NCI-H128 (cell line): ENCODE measurements around the gene SUPT3H.

Experiments
- DNase-seq: peaks from one replicate; lab custom pipeline; 2025; ENCODE audit not compliant: unreplicated experiment; lab: John Stamatoyannopoulos, UW

SUPT3H gene

DNA sequence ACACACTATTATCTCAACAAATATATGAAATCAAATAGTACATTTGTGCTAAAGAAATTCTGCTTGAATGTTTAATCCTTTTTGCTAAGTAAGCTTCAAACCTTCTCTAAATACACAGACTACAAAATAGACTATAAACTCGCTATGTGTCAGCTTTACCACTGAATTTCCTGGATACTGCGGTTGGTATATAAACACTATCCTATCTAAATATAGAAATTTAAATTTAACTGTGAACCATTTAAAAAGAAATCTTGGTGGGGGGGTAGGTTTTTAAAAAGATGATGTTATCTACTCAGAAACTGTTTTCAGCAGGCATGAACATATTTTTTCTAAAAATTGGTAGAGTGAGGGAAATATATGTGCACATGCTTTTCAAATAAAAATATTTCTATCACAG is 356.1 kb downstream of the SUPT3H start:
- DNase-seq = no peak

GRCh38 chr6:45012687-45013086 is 365.0 kb downstream of the SUPT3H start:
- no peak for DNase-seq

GRCh38 chr6:45009576-45009975 is 368.2 kb downstream of the SUPT3H start:
- no peak for DNase-seq

DNA sequence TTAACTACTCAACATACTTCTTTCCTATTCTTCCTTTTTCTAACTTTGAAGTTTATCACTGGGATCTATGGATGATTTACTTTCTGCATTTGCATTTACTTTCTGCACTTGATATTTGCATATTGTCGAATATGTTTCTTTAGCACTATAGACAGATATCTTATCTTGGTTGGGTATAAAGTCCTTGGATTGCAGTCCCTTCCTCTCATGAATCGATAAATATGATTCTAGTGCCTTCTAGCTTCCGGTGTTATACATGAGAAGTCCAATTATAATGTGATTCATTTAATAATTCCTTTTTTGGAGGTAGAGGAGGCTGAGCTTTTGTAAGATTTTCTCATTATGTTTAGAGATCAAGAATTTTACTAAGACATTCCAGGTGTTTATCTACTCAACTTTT is 370.8 kb downstream of the SUPT3H start:
- no peak for DNase-seq

- no peak for DNase-seq
Observed at GRCh38 chr6:45003961-45004360, 373.8 kb downstream of the SUPT3H start.

GRCh38 chr6:45003387-45003786 is 374.3 kb downstream of the SUPT3H start:
- no peak for DNase-seq

DNA sequence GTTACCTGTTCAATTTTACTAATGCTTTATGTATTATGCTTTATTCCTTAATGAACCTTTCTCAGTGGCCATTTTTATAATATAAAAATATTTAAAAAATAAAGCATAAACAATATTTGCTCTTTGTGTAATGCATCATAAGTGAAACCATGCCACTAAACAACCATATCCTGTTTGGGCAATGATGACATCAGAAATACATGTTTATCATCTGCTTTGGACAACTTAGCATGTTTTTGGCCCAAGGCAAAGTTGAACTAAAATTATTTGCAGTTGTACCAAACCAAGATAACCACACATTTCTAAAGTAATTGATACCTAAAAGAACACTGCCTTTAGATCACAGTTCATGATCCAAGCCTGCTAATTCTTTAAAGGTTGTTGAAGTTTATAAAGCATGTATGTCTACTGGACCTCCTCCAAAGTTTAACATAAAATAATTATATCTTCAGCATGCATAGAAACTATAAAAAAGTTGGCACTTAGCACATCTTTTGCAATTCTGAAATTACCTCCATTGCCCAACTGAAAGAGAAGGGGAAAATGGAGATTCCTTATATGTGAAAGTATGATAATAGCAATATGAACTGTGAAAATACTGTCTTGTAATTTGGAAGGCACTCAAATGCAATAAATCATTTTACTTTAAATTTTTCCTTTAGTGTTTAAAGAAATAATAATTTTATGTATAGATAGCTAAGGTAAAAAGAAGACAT is 375.2 kb downstream of the SUPT3H start:
- no peak for DNase-seq

- no peak for DNase-seq
Observed at GRCh38 chr6:45001663-45002062, 376.1 kb downstream of the SUPT3H start.

- no peak for DNase-seq
Observed at GRCh38 chr6:45000833-45001232, 376.9 kb downstream of the SUPT3H start.

DNA sequence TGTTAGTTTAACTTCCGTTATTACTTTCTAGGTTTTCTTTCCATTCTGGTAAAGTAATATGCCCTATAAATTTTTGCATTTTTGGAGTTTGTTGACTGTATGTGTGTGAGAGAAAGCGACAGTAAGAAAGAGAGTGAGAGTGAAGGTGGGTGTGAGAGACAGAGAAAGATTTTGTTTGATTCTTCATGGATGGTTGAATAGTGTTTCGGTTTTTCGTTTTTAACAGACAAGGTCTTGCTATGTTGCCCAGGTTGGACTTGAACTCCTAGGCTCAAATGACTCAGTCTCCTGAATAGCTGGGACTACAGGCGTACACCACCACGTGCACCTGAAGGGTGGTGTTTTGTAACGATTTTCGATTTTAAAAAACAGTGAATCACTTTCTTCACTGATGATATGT is 378.7 kb downstream of the SUPT3H start:
- no peak for DNase-seq

DNA sequence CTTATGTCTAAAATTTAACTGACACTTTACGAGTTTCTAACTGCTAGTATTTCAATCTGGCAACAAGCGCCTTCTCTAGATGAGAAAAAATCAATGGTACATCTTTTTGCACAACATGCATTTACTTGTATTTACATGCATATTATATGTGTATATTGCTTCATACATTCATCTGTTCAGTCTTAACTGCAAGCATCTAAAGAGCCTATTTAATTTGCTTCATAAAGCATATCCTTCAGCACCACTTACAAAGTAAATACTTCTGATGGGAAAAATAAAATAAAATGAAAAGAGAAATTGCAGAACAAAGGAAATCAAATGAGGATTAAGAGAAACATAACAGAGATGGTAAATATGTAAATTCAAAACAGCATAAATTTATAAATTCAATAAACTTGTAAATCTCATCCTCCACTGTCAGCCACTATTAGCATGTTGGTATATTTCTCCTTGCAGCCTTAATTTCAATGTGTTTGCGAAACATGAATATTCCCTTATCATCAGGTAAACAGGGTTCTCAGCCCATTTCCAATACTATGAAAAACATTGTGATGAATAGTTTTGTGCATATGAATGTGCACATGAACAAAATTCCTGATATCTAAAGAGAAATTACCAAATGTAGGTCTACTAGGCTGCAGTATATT is 382.1 kb downstream of the SUPT3H start:
- DNase-seq = no peak

GRCh38 chr6:44989391-44989790 is 388.3 kb downstream of the SUPT3H start:
- DNase-seq = no peak

DNA sequence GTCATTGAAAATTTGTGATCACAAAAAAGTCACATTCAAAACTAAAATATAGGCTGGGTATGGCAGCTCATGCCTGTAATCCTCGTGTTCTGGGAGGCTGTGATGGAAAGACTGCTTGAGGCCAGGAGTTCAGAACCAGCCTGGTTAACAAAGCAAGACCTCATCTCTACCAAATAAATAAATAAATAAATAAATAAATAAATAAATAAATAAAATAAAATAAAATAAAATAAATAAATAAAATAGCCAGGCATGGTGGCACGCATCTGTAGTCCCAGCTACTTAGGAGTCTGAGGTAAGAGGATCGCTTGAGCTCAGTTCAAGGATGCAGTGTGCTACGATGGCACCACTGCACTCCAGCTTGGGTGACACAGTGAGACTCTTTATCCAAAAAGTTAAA is 392.7 kb downstream of the SUPT3H start:
- no peak for DNase-seq

GRCh38 chr6:44983467-44984365 is 394.0 kb downstream of the SUPT3H start:
- DNase-seq = no peak

DNA sequence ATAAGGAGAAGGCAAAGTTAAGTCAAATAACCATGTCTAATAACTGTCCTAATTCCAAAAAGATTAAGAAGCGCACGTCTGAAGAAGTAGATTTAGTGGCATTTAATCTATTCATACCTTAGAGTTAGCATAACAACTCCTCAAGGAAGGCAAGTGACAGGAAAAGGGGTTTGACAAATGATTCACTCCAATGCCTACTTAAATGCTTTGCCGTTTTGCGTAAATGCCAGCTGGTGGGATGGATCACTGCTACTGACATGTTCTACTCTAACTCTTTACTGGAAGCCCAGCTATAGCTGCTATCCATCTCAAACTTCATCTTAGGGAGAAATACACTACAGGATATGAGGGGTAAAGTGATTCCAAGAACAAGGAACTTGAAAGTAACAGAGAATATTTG is 396.9 kb downstream of the SUPT3H start:
- DNase-seq = no peak

DNA sequence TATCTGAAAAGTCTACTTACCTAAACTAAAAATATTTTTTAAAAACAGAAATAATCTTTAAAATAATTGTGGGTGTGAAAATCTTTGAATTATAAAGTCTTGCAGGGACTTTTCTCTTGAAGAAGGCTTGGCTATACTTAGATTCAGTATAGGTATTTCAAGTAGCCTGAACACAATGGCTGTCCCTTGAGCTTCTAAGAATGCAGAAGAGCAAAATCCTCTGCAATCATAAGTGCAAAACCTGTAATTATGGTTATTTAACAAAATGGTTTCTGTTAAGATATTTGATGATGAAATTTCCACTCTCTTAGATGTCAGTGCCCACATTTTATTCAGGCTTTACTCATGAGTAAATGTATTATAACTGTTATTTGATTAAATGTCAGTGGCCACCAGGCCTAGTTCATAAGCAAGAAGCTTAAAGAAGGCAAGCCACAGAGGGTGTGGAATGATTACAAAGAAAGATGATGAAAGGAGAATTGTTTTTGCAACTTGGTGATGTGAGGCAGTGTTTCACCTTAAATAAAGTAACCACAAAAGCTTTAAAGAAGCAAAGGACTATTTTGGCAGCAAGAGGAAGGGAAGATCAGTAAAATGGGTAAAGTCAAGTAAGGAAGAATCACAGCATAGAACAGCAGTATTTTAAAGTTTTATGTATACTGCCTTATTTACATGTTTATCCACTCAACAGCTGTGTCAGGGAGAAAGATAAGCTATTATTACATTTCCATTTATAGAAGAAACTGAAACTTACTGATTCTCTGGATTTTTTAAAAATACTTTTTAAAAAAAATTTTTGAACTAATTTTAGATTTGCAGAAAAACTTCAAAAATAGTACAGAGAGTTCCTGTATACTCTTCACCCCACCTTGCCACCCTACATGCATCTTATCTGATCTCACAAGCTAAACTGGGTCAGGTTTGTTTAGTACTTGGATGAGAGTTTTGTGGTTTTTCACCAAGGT is 400.8 kb downstream of the SUPT3H start:
- no peak for DNase-seq

DNA sequence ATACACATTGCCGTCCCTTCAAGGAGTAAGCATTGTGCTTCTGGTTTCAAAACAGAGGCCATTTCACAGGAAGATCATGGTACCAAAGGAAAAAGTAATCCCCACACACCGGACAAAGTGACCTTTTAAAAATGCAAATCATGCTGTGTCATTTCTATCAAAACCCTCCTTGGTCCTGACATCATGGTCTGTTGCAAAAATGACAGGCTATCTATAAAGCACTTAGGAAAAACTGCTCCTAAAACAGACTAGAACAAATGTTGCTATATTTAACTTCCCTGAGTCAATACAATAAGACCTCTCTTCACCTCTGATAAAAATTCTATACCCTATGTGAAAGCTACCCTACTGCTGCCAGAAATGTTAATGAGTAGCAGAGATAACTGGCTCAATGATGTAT is 403.2 kb downstream of the SUPT3H start:
- DNase-seq = no peak

GRCh38 chr6:44972709-44973108 is 405.0 kb downstream of the SUPT3H start:
- no peak for DNase-seq

DNA sequence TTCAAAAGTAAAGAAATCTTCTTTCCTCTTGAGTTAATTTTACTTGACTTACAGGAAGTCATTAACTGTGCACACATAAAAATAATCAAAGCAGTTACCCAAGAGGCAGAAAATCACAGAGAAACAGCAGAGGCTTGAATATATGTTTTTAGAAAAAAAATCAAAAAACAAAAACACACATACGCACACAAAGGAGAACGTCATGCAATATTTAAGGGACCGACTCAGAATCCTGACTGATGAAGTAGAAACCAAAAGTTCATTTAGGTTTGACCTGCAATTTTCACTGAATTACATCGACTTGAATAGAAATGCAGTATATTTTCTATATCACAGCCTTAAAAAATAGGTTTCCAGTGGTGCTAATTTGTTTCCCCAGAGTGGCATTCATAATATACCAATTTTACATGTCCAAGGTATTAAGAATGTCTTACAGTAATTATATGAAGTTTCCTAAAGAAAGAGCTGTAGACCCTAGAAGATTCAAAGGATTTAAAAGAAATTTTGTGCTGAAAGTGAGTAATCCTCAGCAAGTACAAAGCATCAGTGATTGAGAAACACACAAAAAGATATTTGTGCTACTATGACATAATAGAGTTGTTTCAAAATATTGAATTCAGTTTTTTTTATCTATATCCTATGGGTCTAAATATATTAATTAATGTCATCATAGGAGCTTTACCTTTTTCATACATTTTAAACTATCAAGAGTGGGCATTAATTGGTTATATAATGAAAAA is 408.1 kb downstream of the SUPT3H start:
- DNase-seq = no peak

DNA sequence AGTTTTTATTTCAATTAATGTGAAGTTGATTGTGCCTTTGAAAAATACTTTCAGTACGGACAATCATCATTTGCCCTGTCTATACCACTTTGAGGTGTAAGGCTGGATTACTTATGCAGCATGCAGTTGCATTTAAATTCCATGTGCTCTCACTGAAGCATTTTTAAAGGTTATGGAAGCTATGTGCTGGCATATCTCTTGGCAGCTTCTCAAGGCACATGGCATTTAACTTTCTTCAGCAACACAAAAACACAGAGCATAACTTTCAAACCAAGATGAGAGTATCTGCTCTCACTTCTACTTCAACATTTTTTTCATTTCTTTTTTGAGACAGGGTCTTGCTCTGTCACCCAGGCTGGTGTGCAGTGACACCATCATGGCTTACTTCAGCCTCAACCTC is 410.3 kb downstream of the SUPT3H start:
- no peak for DNase-seq
